Panc1 (cell line): ENCODE data around the gene WDR47.

Experiments used
- SIN3A ChIP-seq: IDR thresholded peaks from 2 replicates; pipeline ENCODE4 v1.6.1; 2012; ENCODE audit warnings: low read depth, mild to moderate bottlenecking, low read length, moderate library complexity, borderline replicate concordance; ENCODE audit not compliant: insufficient read depth
- TF ChIP-seq, protein P1 (sequence below): fragments of 450-650 bp; IDR thresholded peaks from 2 replicates; pipeline ENCODE4 v1.5.1; 2017; ENCODE audit warnings: mild to moderate bottlenecking

DNA sequence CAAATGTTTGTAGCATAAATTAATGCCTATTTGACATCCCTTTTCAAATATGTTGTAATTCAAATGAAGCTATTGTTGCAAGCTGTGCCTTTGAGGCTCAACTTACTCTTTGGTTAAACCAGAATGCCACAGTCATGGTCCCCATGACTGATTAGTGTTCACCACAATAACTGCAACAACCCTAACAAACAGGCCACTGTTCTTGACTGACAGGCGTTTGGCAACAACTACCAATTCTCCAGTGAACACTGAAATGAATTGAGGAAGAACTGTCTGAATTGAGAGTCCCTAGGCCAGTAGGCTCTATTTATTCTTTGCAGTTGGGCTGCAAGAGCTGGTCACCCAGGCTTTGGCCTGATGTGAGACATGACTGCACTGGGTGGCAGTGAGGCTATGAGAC, 42.0 kb upstream of the WDR47 start:
- TF ChIP-seq SIN3A, result no peak
- TF ChIP-seq, protein P1, sequence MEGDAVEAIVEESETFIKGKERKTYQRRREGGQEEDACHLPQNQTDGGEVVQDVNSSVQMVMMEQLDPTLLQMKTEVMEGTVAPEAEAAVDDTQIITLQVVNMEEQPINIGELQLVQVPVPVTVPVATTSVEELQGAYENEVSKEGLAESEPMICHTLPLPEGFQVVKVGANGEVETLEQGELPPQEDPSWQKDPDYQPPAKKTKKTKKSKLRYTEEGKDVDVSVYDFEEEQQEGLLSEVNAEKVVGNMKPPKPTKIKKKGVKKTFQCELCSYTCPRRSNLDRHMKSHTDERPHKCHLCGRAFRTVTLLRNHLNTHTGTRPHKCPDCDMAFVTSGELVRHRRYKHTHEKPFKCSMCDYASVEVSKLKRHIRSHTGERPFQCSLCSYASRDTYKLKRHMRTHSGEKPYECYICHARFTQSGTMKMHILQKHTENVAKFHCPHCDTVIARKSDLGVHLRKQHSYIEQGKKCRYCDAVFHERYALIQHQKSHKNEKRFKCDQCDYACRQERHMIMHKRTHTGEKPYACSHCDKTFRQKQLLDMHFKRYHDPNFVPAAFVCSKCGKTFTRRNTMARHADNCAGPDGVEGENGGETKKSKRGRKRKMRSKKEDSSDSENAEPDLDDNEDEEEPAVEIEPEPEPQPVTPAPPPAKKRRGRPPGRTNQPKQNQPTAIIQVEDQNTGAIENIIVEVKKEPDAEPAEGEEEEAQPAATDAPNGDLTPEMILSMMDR, result no peak
